Mesodermal cell (in vitro differentiated cells): Measurements from ENCODE around the gene UBE2V1.
"Not testable (repeated sequence)": the region's sequence is repeated elsewhere in the genome, so short reads cannot be mapped to it uniquely, and the experiment has no call there.

Experiments
- H3K27ac ChIP-seq: 2 replicates; pipeline ENCODE4 v1.7.0; 2013; ENCODE audit warnings: mild to moderate bottlenecking, low read depth, low read length, moderate library complexity; ENCODE audit not compliant: severe bottlenecking
- H3K36me3 ChIP-seq: 2 replicates; pipeline ENCODE4 v1.7.1; 2013; ENCODE audit warnings: mild to moderate bottlenecking, low read length, moderate library complexity; ENCODE audit not compliant: control insufficient read depth, insufficient read depth
- H3K4me1 ChIP-seq: one replicate; pipeline ENCODE4 v1.7.1; 2013; ENCODE audit warnings: mild to moderate bottlenecking, low read length; ENCODE audit not compliant: insufficient read depth, control insufficient read depth, poor library complexity, severe bottlenecking
- H3K4me3 ChIP-seq: 2 replicates; pipeline ENCODE4 v1.7.0; 2013; ENCODE audit warnings: low read length, control low read depth, mild to moderate bottlenecking; ENCODE audit not compliant: insufficient read depth, poor library complexity, severe bottlenecking; ENCODE audit errors: extremely low read depth
- H3K9me3 ChIP-seq: 2 replicates; pipeline ENCODE4 v1.7.1; 2013; ENCODE audit warnings: mild to moderate bottlenecking, low read length, moderate library complexity; ENCODE audit not compliant: control insufficient read depth
- WGBS, 2 experiments: methylation state at CpG; one replicate each; pipeline ENCODE4 v1.1.5; 2013; ENCODE audit warnings: missing lambda C conversion rate in 2 of 2; ENCODE audit not compliant: insufficient coverage in 2 of 2; 5-methylcytosine and 5-hydroxymethylcytosine counted together

The UBE2V1 gene

GRCh38 chr20:50073500-50073899 is 39.5 kb downstream of the UBE2V1 start:
- WGBS, 2 experiments: 82 to 100% methylated on average over 2 of the region's 2 CpGs
- H3K27ac ChIP-seq: no peak overlapping the region
- no peak overlapping the region for H3K4me3 ChIP-seq
- H3K36me3 ChIP-seq: no peaks in the 10 kb centered on the region
- H3K4me1 ChIP-seq: peaks cover 19% of the 10 kb centered on the region
- no peaks in the 10 kb centered on the region for H3K9me3 ChIP-seq

GRCh38 chr20:50071039-50071888 is 41.7 kb downstream of the UBE2V1 start:
- no peak overlapping the region for H3K27ac ChIP-seq
- H3K9me3 ChIP-seq: no peaks in the 10 kb centered on the region
- H3K4me3 ChIP-seq: peak overlapping the region; percentile 16
- H3K36me3 ChIP-seq: no peaks in the 10 kb centered on the region
- WGBS, 2 experiments: 19 to 32% methylated on average over 26 to 42 of the region's 48 CpGs
- peaks cover 32% of the 10 kb centered on the region for H3K4me1 ChIP-seq

DNA sequence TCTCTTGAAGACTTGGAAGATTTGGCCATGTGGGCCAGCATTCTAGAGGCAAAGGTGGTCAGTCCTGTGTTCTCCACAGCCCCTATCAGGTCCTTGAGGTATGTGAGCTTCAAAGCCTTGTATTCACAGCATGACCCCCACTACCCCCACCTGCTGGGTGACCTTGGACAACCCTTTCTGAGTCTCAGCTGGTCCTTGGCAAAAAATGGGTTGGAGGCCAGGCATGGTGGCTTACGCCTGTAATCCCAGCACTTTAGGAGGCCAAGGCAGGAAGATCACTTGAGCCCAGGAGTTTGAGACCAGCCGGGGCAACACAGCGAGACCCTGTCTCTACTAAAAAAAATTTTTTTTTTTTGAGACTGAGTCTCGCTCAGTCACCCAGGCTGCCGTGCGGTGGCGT is 42.6 kb downstream of the UBE2V1 start:
- Histone ChIP-seq H3K36me3 (no peaks in the 10 kb centered on the region), H3K4me3 (no peak overlapping the region), H3K27ac (no peak overlapping the region), H3K9me3 (no peaks in the 10 kb centered on the region), H3K4me1 (peaks cover 24% of the 10 kb centered on the region)
- 97 to 100% methylated on average over 7 of the region's 7 CpGs for WGBS, 2 experiments

- peaks cover 19% of the 10 kb centered on the region for H3K4me1 ChIP-seq
- no peaks in the 10 kb centered on the region for H3K36me3 ChIP-seq
- no peak overlapping the region for H3K27ac ChIP-seq
- WGBS, 2 experiments: 81 to 86% methylated on average over 9 to 10 of the region's 11 CpGs
- no peaks in the 10 kb centered on the region for H3K9me3 ChIP-seq
- no peak overlapping the region for H3K4me3 ChIP-seq
Measured at GRCh38 chr20:50068041-50068651, 44.8 kb downstream of the UBE2V1 start.

DNA sequence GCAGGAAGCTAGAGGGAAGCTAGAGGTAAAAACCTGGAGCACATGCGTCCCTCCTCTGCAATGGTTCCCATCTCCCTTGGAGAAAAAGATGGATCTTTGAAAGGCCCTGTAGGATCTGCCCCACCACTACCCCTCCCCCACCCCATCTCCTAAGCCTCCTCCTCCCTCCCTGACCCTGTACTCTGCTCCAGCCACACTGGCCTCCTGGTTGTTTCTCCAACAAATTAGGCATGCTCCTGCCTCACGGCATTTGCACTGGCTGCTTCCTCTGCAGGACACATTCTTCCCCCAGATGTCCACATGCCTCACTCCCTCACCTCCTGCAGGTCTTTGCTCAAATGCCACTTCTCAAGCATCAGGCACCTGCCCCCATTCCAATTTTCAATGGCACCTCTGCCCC is 45.5 kb downstream of the UBE2V1 start:
- 67 to 78% methylated on average over 1 of the region's 2 CpGs for WGBS, 2 experiments
- peaks cover 19% of the 10 kb centered on the region for H3K4me1 ChIP-seq
- no peak overlapping the region for H3K4me3 ChIP-seq
- H3K9me3 ChIP-seq: no peaks in the 10 kb centered on the region
- H3K36me3 ChIP-seq: no peaks in the 10 kb centered on the region
- H3K27ac ChIP-seq: no peak overlapping the region

GRCh38 chr20:50067018-50067417 is 45.9 kb downstream of the UBE2V1 start:
- H3K36me3 ChIP-seq: no peaks in the 10 kb centered on the region
- no peak overlapping the region for H3K27ac ChIP-seq
- H3K4me3 ChIP-seq: no peak overlapping the region
- peaks cover 19% of the 10 kb centered on the region for H3K4me1 ChIP-seq
- no peaks in the 10 kb centered on the region for H3K9me3 ChIP-seq
- WGBS, 2 experiments: 82 to 90% methylated on average over 6 to 7 of the region's 7 CpGs

DNA sequence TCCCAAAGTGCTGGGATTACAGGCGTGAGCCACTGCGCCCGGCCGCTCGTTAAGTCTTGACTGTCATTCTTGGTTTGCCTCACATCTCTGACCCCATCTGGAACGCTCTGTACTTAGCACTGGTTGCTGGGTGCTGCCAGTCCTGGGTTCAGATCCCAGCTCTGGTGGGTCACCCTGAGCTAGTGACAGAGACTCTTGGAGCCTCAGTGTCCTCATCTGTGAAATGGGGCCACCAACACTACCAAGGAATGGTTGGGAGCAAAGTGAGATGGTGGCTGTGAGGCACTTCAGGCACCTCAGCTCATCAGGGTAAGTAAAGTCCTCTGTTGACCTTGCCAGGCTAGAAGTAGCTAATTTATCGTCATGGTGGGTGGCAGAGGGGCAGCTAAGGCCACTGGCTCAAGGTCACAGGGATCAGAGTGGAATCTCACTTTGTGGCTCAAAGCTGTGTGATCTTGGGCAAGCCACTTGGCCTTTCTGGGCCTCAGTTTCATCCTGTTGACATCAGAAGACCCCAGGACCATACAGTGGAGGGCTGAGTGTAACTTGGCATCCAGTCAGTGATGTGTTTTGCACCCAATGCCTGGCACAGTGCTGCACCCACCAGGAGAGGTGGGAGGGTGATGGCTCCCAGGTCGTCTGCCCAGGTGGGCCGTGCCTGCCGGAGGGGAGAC is 46.7 kb downstream of the UBE2V1 start:
- WGBS, 2 experiments: 96 to 100% methylated on average over 3 to 10 of the region's 10 CpGs
- Histone ChIP-seq H3K27ac (no peak overlapping the region), H3K36me3 (no peaks in the 10 kb centered on the region), H3K9me3 (no peaks in the 10 kb centered on the region), H3K4me3 (no peak overlapping the region), H3K4me1 (peaks cover 19% of the 10 kb centered on the region)

DNA sequence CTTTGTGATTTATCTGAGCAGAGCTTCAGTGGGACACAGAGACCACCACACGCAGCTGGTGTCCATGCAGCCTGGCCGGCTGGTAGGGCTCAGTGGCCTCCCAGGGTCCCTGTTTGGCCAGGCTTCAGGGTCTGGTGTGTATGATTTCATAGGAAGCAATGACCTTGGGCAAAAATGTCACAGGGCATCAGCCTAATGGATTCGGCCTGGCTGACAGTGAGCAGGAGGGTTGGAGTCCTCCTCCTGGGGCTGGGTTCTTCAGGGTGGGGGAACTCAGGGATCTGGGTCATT is 47.7 kb downstream of the UBE2V1 start:
- H3K36me3 ChIP-seq: no peaks in the 10 kb centered on the region
- 93 to 100% methylated on average over 2 to 3 of the region's 3 CpGs for WGBS, 2 experiments
- H3K4me3 ChIP-seq: no peak overlapping the region
- peaks cover 19% of the 10 kb centered on the region for H3K4me1 ChIP-seq
- no peak overlapping the region for H3K27ac ChIP-seq
- H3K9me3 ChIP-seq: no peaks in the 10 kb centered on the region

DNA sequence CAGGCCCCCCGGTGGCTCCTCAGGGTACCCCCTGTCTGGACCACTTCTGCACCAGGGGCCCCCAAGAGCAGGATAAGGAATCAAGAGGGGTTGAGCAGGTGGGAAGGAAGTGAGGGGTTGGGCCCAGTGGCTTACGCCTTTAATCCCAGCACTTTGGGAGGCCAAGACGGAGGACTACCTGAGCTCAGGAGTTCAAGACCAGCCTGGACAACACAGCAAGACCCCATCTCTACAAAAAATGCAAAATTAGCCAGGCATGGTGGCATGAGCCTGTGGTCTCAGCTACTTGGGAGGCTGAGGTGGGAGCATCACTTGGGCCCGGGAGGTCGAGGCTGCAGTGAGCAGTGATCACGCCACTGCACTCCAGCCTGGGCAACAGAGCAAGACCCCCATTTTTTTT is 49.2 kb downstream of the UBE2V1 start:
- not testable (repeated sequence) for H3K4me3 ChIP-seq, H3K27ac ChIP-seq, H3K9me3 ChIP-seq, H3K36me3 ChIP-seq
- 95 to 97% methylated on average over 4 to 6 of the region's 6 CpGs for WGBS, 2 experiments
- H3K4me1 ChIP-seq: peaks cover 19% of the 10 kb centered on the region

DNA sequence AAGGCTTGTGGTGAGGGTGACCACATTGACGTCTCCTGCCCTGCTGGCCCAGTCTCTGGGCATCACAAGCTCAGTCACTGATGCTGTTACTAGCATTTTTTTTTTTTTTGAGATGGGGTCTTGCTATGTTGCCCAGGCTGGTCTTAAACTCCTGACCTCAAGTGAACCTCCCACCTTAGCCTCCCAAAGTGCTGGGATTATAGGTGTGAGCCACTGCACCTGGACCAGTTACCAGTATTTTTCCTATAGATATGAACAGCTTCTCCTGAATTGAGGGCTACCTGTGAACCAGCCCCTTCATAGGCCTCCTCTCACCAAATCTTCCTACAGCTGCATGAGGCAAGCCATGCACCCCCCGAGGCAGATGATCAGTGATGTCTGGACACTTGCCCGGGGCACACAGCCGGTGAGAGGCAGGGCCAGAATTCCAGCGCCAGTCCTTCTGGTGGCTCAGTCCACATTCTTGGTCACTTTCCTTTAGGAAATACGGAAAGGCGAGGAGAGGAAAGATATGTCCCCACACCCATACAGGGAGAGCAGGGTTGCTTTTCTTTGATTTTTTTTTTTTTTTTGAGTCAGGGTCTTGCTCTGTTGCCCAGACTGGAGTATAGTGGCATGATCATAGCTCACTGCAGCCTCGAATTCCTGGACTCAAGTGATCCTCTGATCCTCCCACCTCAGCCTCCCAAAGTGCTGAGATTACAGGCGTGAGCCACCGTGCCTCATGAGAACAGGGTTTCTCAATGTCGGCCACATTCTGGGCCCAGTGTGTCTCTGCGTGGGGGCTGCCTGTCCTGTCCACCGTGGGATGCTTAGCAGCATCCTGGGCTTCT is 50.7 kb downstream of the UBE2V1 start:
- Histone ChIP-seq H3K36me3 (no peaks in the 10 kb centered on the region), H3K9me3 (no peaks in the 10 kb centered on the region), H3K27ac (no peak overlapping the region), H3K4me3 (no peak overlapping the region), H3K4me1 (peaks cover 7% of the 10 kb centered on the region)
- WGBS, 2 experiments: 91 to 99% methylated on average over 10 to 11 of the region's 13 CpGs
